HG02938 (cell line): ENCODE measurements around the gene TMEM184A.
A peak's percentile ranks its signal among the peaks of the same experiment; 100 is the strongest.

Experiments
- ATAC-seq: cut with Tn5 transposase; IDR thresholded peaks from one replicate; pipeline ENCODE4 v1.9.1; 2021; ENCODE audit warnings: mild to moderate bottlenecking, moderate library complexity; ENCODE audit not compliant: unreplicated experiment

Gene TMEM184A

DNA sequence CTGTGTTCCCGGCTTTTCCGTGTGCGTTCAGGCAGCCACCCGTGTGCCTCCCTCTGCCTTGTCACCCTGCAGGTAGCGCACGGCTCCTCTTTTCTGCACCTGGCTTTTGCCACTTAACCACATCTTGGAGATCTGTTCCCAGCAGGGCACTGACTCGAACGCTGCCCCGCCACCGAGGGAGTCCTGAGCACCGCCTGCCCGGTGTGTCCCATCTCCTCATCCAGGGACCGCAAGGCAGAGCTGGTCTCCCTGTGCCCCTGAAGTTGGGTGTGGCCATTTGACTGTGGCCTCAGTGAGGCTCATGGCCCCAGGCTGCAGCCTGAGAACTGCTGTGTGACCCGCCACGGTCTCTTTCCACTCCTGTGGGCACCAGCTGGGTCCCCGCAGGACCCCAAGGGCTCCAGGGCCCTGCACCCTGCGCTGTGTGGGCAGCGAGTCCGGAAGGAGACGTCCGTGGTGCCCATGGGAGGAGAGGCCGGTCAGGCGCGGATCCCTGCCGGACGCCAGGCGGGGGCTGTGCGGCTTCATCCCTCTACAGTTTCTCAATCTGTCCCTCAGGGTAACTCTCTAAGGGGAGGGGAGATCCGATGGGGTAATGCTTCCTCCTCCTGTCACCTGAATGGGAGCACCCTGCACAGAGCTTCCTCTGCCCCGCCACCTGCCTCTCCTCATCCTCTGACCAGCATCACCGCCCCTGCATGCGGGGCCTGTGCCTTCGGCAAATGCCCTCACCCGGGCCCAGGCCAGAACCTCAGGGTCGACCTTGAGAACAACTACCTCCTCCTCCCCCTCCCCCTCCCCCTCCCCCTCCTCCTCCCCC lies 50.1 kb downstream of the TMEM184A start:
- no peak for ATAC-seq

DNA sequence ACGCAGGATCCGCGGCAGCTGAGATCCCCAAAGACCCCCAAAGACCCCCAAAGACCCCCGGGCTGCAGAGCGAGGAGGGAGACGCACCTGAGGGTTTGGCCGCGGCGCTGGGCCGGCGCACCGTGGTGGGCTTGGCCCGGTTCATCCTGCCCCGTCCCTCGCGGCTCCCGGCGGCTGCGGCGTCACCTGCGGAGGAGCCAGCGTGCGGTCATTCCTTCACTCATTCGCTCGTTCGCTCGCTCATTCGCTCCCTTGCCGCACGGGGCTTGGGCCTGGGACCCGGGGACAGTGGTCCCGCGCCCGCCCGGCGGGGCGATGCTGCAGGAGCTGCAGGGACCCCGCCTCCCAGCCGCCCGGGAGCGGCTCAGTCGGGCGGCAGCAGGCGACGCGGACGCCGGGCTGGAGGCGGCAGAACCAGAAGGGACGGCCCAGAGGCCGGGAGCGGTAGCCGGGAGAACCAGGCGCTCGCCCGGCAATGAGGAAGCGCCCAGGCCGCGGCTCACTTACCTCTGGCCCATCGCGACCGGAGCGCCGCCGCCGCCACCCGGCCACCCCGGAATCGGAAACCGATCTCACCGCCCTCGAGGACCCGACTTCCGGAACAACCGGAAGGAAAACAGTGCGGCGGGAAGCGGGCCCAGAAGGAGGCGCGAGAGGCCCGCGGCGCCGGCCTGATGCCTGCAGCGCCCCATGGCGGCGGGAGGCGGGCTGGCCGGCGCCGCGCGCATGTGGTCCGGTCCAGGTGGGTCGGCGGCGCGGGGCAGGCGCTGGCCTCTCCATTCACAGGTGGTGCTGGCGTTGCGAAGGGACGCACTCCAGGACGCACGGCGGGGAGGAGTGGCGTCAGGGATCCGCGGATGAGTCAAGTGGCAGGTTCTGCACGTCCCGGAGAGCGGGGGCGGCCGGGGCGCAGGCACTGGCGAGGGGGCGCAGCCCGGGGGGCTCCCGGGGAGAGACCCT lies 51.9 kb downstream of the TMEM184A start, which contains the start of gene INTS1:
TSS of gene INTS1 (minus strand) at position 574 of the 960 bp plus-strand sequence. CDS start at position 145, 429 bp downstream.
- ATAC-seq = peak; percentile 73

DNA sequence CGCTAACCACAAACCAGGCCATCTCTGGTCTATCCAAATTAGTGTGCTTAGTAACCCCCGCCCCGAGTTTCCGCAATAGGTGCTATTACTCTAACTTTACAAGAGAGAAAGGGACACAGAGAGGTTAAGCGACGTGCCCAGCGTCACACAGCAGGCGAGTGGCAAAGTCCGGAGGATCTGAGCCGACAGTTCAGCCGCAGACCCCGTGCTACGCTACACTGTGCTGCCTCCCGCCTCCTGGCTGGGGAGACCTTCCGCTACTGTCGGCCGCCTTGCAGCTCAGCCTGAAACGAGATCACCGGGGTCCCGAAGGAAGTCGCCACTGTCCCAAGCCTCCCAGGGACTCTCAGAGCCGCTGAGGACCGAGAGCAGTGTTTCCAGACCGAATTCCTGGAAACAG lies 52.6 kb downstream of the TMEM184A start:
- ATAC-seq = no peak

DNA sequence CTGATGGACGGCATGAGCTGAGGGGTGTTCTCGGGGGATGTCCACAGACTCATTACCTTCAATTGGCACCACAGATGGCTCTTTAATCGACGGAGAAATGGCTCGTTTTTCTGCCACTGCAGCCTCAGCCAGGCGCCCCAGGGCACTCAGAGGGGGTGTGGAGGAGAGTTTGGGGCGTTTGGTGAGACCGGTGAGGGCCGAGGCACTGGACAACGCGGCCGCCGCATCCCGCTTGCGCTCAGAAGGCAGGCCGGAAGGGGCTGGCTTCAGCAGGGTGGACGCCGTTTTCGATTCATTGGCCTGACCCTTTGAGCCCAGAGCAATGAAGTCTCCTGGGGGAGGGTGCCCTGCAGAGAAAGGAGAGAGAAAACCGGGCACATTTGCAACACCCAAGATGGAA lies 53.2 kb downstream of the TMEM184A start:
- no peak for ATAC-seq

DNA sequence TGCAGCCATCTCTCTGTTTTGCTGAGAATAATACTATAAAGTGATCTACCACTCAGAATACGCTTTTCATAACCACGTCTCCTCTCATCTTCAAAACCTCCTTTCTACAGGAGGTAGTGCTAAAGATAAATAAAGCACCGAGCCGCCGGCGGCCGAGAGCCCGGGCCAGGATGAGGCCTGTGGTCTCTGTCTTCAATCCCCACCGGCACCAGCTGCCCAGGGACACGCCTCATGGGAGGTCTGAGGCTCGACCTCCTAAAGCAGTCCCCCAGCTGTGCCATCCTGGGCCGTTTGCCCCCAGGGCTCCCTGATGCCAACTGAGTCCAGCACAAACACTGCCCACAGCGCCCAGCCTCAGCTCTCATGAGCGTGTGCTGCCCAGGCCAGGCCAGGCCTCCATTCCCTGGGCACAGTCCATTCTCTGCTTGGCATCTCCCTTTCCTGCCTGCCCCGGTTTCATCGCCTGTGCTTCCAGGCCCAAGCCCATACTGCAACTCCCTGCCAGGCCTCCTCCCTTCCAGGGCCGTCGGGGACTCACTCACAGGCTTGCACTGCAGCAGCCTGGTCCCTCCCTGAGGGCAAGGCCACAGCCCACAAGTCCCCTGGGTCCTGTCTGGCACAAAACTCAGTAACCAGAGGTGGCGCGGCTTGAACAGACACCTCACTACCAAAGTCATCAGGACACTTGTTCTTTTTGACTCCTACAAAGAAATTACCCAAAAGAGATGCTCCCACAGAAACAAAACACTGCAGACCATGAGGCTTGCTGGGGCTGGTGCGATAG lies 54.3 kb downstream of the TMEM184A start:
- ATAC-seq = no peak

DNA sequence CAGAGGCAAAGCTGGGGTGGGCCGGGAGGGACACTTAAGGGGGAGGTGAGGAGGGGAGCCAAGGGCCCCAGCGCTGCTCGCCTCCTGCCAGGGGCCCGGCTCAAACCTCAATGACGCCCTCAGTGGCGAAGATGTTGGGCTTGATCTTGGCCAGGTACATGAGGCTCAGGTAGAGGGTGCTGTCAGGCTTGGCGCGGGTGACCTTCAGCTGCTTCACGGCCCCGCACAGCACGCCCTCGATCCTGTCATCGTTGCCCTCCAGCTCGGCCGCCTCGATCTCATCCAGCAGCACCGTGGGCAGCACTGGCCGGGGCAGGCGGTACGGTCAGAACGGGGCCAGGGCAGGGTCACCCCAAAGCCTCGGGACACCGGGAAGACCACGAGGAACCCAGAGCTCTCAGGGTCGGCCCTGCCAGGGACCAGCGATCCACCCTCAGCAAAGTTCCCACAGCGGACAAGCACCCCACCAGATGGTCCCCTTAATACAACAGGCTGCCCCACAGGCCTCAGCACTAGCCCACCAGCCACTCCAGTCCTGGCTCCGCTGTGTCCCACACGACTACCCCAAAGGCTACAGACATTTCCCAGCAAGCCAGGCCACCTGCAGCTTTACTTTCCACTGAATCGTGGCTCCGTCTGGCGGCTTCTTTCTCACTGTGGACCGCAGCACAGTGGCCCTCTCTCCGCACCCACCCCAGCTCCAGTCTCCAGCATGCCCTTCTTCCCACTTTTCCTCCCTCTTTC lies 55.8 kb downstream of the TMEM184A start:
- no peak for ATAC-seq

DNA sequence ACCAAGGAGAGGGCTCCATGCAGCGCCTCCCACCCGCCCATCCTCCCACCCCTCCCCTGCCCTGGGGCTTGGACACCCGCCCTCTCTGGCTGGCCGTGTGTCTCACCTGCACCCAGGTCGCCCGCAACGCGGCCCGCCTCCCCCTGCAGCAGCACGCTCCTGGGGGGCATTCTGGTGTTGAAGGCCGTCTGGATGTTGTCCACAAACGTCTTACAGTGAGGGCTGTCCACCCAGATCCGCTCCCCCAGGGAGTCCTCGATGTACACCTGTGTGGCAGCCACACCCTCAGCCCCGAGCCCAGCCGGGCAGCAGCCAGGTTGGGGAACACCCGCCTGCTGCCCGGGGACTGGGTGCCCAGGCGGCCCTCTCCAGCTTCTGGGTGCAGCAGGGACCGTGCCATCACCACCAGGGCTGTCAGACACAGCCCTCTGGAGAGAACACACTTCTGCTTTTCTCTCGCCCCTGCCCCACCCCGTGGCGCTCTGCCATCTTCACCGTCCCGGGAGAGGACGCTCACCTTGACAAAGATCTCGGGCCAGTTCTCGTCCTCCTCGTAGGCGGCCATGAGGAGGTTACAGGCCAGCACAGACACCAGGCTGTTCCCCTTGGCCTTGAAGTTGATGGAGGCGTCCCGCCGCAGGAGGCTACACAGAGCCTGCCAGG lies 56.5 kb downstream of the TMEM184A start:
- no peak for ATAC-seq

DNA sequence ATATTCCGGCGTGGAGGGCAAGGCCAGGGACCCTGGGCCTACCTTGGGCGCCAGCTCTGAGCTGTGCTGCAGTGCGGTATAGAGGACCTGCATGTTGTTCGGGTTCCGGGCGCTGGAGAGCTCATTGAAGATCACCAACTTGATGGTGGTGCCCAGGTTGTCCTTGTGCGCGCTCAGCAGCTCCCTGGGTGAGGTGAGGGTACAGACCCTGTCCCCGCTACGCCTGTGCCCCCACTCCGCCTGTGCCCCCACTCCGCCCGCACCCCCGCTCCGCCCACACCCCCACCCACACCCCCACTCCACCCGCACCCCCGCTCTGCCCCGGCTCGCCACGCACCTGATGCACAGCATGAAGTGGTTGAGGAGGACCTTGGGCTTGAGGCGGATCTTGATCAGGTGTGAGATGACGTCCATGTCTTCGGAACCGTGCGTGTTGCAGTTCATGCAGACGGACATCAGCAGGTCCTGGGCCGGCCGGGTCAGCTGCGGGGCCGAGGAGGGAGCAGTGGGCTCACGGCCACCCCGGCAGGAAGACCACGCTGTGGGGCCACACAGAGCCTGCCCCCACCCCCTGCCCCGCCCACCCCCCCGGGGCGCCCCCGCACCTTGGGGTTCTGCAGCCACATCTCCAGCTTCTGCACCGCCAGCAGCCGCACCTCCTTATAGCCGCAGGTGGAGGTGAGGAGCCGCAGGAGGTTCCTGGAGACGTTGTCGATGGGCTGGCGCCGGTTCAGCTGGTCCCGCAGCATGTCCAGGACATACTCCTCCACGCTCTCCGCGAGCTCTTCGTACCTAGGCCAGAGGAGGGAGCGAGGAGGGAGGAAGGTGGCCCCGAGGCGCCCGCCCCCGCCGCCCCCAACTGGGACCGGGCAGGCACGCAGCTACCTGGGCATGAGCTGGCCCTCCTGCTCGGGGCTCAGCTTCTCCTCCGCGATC lies 57.4 kb downstream of the TMEM184A start:
- no peak for ATAC-seq

DNA sequence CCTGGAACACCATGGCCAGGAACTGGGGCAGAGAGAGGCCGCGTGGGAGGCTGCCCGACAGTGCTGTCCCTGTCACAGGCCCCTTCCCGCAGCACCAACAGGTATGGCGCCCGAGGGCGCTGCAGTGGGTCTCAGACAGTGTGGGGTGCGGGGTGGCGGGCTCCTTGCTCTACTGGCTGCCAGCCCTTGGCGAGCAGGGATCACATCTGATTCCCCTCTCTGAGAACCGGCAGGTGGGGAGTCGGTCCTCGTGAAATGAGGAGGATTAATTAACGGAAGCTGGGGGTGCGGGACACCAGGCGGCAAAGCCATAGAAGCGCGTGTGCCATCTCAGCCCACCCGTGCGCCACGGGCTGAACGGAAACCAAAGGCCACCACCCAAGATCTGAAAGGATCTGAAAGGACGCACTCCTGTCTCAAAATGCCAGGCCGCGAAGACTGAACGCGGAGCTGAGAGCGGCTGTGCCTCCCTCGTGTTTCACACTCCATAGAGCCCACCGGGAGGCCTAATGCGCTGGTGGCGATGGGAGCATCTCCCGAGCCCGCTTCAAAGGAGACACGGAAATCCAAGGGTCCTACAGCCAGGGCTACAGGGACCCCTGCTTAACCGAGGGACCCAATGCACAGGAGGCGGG lies 58.6 kb downstream of the TMEM184A start:
- no peak for ATAC-seq

DNA sequence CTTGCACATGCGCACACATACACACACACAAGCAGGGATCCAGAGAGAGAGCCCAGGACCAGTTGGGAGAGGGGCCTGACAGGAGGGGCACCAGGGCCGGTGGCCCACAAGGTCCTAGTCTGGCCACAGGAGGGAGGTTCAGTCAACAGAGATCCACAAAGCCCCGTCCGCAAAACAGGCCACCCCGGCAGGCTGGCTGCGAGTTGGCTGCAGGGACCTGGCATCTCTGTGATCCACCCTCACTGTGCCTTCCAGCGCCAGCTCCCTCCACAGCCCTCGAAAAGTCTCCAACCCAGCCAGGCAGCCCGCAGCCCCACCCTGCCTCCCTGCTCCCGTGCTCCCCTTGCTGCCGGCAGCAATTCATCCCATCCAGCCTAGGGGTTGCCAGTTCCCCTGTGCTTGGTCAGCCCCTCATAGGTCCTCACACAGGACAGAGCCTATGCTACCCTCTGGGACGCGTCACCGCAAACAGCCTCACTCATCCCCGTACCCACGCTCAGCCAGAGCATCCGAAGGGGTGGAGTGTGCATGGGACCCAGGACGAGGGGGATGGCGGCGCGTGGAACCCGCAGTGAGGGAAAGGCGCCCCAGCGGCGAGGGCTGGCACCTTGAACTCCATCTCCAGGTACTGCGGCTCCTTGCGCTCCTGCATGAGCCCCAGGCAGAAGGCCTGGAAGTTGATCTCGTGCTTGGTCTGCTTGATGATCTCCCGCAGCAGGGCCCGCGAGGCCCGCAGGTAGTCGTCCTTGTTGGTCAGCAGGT lies 59.3 kb downstream of the TMEM184A start:
- ATAC-seq = no peak

DNA sequence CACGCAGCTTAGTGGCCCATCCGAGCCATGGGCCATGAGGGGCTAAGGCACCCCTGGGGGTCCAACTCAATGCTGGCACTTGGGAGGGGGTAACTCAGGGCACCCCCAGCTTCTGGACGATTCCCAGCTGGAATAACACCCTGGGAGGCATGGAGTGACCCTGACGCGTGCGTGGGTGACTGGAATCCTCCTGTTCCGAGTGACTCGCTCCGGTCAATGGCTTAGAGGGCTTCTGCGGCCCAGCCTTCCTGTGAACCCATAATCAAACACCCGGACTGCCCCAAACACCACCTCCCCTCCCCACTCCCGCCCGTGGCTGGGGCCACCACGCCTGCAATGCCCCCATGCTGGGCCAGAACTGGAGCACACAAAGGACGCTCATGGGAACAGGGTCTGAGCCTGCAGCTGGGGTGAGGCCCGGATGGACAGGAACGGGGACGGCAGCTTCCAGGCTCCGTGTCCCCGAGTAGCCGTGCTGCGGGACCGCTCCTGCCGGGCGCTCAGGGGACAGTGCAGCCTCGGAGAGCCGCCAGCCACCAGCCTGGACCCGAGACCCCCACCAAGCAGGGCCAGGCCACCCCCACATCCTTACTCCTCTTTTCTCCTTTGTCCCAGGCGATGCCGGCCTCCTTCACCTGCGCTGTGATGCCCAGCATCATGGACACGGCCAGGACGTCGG lies 60.3 kb downstream of the TMEM184A start:
- no peak for ATAC-seq

DNA sequence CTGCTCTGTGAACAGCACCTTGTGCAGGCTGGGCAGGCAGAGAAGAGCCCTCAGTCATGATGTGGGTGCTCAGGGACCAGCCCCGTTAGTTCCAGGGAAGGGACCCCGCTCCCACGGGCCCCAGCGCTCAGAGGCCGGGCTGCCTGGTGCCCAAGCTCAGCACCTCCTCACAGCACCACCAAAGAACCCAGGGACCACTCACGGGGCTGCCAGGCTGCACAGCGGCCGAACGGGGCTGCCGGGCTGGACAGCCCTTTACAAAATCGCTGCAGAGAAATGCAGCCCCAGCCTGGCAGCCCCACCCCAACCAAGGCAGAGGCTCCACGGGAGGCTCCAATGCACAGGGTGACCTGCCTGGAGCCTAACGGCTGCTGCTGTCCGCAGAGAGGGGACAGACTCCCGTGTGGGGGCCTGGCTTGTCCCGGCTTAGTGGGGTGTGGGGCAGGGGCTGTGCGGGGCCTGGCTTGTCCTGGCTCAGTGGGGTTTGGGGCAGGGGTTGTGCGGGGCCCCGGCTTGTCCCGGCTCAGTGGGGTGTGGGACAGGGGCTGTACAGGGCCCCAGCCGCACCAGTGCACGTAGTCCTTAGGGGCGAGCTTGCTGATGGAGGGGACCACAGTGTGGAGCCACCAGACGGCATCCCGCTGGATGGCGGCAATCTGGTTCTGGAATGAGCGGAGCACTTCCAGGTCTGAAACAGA lies 61.0 kb downstream of the TMEM184A start:
- no peak for ATAC-seq

DNA sequence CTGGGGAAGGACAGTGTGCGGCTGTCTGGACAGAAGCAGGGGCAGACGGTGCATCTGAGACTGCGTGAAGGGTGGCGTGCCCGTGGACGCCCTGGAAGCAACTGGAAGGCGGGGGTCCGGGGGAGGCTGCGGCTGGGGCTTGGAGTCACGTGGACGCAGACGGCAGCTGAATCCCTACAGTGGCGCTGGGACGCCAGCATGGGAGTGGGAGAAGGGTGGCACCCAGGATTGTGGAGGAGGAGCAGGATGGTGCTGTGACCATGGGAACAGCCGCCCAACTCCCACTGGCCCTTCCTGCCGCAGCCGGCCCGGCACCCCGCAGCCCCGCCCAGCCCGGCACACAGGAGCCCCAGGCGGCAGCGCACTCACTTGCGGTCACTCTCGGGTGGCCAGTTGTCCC lies 61.6 kb downstream of the TMEM184A start:
- ATAC-seq = no peak

DNA sequence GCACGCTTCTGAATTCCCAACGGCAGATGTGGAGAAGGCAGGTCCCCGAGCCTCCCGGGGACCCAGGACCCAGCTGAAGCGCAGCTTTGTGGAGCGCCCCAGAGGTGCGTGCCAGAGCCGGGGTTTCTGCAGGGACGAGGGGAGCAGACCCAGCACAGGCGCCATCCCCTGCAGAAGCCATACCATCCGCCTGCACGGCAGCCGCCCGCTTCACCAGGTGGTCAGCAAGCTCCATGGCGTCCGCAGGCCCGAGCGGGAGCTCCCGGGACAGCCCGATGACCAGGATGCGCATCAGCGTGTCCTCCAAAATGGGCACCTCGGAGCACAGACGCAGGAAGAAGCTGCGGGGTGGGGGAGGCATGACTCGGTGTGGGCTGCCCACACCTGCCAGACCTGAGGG lies 62.4 kb downstream of the TMEM184A start:
- ATAC-seq = no peak

DNA sequence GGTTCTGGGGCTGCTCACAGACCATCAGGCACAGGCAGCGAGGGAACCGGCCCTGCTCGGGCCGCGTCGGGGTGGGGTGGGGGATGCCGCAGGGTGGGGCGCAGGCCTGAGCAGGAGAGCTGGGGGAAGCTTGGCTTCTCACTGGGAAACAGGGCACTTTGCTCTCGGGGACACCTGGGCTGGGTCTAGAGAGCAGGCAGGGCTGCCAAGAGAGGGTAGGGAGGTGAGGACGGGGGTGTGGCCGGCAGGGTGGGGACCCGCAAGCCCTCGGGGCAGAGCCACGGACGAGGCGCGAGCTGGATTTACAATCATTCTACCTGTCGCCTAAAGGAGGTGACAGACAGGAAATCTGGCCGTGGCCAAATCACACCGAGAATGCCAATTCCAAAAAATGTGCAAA lies 62.9 kb downstream of the TMEM184A start:
- ATAC-seq = no peak

DNA sequence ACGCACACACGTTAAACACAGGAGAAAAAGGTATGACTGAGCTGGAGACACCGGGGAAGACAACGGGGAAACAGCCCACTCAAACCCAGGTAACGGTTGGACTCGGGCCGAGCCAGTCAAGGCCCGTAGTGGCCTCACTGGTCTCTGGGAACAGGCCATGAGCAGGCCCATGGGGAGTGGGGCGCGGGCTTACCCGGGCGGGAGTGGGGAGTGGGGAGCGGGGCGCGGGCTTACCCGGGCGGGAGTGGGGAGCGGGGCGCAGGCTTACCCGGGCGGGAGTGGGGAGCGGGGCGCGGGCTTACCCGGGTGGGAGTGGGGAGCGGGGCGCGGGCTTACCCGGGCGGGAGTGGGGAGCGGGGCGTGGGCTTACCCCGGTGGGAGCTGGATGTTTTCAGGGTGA lies 63.4 kb downstream of the TMEM184A start:
- ATAC-seq = no peak
